Fibroblast of skin of abdomen (primary cell): ENCODE data around the gene TRUB1.

Experiments
- DNase-seq: peaks from one replicate; pipeline ENCODE4 v3.0.0-alpha.2; 2013

Gene TRUB1

DNA sequence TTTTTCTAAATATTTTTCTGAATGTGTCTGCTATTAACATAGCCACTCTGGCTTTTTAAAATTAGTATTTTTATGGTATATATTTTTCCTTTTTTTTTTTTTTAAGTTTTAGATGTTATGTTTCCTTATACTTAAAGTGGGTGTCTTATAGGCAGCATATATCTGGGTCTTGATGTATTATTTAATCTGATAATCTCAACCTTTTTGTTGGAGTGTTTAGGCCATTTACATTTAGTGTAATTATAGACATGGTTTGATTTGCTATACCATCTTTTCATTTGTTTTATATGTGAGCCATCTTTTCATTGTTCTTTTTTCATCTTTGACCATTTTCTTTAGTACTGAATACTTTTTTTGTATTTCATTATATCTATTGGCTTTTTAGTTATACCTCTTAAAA lies 45.0 kb downstream of the TRUB1 start:
- DNase-seq = no peak

DNA sequence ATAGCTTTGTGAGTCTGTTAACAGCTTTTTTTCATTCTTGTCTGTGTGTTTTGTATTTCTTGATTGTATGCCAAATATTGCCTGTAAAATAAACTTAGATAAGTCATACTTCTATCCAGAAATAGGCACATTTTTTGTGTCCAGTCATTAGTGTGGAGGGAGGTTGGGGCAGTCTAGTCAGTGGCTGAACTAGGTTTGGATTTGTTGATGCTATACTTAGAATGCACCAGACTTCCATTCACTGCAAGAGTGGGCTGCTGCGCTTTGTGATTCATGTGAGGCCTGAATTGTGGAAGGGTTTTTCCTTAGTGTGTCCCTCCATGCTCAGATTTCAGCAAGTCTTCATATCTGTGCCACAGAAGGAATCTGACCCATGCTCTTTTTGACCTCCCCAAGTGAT lies 50.0 kb downstream of the TRUB1 start:
- peak; percentile 71 for DNase-seq

DNA sequence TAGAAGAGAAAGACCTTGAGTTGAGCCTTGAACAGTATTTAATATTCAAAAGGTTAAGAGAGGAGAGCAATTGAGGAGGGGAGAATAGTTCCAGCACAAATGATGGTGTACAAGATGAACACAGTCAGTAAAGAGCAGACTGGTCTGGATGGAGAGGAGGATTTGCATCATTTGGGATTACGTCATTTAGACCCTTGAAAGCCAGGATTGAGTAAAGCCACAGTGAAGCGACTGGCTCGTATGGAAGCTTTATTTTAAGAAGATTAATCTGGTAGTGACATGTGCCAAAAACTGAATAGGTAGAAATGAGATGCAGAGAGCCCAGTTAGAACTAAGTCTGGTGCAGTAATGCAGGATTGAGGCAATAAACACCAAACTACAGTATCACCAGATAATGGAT lies 52.6 kb downstream of the TRUB1 start:
- no peak for DNase-seq

DNA sequence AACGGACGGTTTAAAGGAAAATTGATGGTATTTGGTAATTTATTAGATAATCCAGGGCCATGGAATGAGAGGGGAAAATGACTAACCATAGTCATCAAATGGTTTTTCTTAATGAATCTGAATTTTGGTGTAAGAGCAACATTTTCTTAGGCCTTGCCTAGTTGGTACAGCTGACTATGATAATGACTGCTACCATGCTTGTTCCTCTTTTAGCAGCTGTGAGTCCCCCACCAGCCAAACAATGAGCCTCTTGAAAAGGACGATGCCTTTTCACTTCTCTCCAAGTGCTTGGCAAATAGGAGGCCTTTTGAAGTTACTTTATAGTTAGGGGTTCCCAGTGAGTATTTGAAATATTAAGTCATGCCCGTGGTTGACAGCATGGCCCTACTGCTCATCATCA lies 53.0 kb downstream of the TRUB1 start:
- no peak for DNase-seq

DNA sequence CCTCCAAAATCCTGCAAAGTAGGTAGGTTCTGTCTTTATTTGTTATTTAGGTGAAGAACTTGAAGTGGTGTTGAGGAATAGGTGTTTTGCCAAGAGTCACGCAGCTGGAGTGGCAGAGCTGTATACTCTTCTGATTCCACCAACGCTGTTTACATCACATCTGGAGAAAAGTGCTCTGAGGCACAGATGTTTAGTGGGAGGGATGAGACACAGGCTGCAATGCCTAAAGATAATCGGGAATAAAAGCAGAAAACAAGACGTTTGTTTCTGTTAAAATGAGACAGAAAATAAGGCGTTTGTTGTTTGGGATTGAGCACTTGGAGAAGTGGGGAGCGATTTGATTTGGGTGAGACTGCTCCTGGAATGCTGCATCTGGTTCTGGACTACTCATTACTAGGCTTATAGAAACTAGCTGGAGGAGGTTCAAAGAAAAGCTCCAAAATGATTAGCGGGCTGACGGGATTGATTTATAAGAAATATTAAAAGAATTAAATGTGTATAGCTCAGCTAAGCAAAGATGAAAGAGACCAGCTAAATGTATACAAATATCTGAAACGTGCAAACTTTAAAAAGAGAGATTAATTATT lies 54.3 kb downstream of the TRUB1 start:
- DNase-seq = no peak

DNA sequence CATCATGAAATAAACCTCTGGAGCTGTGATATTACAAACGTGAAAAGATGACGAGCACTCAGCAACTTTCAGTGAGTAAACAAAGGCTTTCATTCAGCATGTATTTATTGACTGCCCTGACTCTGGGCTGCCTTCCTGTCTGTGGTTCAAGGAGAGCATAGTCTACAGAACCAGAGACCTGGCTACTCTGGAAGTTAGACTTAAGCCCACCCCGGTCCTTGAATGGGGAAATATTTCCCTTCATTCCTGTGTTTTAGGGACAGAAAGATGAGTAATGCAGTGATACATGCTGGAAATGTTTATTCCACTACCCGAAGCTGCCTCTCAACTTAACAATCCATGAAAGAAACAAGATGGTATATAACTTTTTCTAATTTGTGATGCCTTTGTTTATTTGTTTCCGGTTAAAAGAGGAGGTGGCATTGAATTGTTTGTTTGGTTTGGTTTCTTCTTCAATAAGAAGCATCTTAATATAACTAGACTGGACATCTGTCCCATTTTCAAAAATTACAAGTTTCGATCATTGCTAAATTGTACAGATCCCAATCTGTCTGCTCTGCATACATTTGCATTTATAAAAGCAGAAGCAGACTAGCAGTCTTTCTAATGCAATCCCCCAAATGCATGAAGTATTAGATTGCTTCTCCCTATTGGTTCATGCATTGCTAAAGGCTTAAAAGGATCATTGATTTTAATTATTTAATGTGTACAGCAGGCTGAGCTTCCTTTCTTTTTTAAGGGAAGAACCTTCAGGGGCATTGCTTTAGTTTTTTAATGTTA lies 57.7 kb downstream of the TRUB1 start:
- peak; percentile 75 for DNase-seq

DNA sequence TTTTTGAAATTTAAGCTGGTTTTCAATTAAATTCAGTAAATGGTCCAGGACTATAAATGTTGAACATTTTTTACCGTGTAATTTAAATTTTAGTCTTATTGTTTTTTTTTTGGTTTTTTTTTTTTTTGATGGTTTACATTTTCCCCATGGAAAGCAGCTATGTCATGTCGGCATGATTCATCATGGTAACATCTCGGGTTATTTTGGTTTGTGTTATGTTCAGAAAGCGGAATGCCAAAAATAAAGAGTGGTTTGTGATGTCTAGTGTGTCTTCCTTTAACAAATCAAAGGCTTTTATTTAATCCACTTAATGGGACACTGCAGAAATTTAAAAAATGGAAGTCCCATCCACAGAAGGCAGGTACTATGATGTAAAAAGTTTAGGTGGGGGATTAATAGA lies 58.5 kb downstream of the TRUB1 start:
- DNase-seq = peak; percentile 55

DNA sequence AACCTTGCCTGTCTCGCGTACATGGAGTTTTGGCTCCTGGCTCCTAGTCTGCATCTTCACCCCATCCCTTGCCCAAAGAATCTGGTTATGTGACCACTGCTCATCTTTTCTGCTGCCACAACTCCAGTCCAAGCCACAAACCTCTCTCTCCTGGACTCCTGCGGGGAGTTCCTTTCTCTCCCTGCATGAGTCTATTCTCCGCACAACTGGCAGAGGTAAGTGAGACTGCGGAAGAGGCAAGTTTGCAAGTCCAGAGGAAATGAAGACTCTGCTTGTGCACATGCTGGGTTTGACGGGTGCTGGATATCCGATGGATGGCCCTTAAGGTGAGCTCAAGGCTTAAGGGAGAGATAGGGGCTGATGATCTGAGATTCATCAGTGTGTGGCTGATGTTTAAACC lies 61.0 kb downstream of the TRUB1 start:
- DNase-seq = no peak

DNA sequence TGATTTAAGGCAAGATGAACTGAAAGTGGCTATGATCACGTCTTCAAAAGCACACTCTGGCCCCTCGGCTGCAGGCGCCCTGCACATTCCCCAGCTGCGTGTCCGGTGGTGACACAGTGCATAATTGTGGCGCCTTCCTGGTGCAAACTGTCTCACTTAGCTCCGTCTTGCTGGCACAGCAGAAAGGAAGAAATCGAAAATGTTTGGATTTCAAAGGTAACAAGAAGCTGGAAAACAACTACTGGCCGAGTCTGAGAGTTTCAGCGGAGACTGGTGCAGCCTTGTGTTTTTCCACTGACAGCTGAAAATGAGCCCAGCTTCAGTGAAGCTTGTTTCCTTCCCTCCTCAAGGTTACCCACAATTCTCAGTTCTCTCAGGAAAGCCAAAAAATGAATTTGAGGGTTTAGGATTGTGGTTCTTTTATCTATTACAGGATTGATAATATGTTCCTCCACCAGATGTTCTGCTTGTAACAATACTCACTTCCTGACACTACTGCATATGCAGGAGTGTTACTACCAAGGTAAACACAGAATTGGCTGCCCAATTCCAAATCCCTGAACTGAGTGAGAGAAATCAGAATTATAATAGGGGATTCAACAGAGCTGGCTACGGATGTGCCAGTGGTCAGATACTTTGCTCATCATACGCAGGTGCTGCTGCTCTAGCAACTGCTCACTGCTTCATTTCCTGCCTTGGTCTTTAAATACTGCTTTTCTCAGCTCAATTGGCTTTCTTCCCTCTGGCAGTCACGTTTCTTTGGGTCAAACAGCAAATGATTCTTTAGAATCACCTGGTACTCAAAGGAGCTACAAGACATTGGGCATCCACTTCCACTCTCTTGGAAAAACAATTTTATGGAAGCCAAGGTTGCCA lies 63.7 kb downstream of the TRUB1 start:
- DNase-seq = peak; percentile 17

DNA sequence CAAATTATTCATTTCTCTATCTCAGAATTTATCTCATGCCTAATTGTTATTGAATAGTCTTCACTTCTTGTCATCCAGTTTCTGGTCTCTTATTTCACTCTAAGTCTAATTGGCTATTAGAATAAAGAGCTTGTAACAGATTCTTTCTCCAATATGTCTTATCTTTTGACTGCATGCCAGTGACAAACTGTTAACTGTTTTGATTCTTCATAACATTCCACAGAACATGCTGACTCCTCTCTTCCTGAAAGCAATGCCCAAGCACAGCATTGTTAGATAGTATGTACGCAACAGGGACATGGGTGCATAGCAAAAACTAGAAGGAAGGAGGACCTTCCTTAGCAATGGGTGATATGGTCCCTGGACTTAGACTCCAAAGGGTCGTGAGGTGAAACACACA lies 65.4 kb downstream of the TRUB1 start:
- DNase-seq = no peak

DNA sequence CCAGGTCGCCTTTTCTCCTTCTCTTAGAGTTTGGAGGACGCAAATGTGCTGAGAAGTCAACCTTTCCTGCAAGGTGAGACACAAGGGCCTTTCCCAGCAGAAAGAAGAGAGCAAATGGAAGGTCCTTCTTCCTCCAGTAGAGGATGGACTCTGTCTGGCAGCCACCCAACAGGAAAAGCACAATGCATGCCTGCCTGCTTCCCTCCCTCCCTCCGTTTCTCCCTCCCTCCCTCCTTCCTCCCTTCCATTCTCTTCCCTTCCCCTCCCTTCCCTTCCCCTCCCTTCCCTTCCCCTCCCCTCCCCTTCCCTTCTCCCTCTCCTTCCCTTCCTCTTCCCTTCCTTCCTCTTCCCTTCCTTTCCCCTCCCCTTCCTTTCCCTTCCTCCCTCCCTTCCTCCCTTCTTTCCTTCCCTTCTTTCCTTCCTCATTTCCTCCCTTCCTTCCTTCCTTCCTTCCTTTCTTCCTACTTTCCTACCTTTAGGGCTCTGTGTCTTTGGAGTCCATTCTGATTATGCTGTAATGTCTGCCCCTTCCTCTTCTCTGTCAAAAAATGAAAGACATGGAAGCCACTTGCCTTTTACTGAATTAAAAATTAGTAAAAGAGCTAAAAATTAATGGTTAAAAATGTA lies 66.4 kb downstream of the TRUB1 start:
- no peak for DNase-seq

DNA sequence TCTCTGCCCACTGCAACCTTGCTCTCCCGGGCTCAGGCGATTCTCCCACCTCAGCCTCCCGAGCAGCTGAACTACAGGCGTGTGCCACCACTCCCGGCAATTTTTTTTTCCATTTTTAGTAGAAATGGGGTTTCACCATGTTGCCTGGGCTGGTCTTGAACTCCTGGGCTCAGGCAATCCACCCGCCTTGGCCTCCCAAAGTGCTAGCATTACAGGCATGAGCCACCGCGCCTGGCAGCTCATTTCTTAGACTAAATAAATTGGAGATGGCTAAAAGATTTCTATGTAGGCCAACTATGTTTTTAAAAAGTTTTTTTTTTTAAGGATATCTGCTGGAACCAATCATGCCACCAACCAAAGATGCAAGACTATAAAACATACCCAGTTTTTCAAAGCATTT lies 67.8 kb downstream of the TRUB1 start:
- no peak for DNase-seq

DNA sequence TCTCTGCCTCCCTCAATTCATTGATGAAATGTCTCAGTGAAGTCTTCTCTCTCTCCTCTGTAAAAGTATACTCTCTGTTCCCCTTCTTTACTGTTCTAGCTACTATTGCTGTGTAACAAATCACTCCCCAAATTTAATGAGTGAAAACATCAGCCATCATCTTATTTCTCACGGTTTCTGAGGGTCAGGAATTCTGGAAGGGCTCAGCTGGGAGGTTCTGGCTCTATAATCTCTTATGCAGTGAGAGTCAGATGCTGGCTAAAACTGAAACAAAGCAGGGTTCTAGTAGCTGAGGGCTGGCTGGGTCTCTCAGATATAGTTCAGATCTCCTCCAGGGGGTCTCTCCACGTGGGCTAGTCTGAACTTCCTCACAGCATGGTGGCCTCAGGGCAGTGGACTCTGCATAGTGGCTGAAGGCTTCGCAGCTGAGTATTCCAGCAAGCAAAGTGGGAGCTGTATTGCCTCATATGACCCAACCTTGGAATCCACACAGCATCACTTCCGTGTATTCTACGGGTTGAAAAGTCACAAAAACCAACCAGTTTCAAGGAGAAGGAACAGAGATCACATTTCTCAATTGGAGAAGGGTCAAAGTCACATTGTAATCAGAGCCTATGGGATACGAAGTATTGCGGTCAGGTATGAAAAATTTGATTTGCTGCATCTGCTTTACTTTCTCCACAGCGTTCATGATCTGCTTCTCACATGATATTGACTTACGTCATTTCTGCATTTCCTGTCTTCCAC lies 80.4 kb downstream of the TRUB1 start:
- no peak for DNase-seq

DNA sequence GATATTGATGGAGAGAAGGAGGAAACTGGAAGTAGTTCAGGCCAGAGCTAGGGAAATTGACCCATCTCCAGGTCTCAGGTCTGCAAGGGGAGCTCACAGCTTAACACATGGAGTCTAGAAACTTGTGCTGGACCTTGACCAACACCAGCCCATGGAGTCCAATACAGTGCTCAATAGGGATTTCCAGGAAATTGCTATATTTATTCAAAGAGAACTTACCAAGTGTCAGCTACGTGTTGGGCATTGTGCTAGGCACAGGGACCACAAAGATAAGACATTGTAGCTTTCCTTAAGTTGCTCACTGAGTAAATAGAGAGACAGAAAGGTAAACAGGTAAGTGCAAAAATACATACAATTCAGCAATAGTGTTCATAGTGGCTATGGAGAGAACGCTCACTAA lies 82.5 kb downstream of the TRUB1 start:
- DNase-seq = no peak

DNA sequence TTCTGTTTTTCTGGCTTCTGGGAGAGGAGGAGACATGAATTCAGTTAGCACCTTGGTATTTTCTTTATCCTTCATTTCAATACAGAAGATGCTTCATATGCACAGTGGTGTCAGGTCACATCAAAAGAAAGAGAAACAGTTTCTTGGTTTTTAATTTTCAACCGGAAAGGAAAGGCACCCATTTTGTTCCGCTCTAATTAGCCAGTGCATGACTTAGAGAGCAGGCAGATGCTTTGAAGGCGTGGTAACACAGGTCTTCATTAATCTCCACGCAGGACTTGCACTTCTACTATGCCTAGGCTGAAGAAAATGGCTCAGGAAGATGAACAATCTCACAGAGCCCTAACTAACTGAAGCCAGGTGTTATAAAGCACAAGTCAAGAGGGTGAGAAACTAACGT lies 84.7 kb downstream of the TRUB1 start:
- DNase-seq = no peak

DNA sequence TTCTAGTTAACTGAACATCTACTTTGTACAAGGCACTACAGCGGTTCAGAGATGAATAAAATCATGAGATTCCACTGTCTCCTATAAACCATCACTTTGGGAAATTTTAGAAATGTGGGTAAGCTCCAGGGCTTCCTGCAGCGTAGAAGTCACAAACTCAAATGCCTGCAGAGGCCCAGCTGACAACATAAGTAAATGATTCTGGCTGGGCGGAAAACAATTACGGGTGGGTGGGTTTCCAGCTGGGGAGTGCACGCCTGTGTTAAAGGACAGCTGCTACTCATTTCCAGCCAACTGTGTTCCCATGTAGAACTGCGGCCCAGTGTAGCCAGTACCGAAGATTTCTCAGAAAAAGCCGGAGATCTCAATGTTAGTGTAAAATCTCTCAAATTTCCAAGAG lies 85.7 kb downstream of the TRUB1 start:
- DNase-seq = no peak

DNA sequence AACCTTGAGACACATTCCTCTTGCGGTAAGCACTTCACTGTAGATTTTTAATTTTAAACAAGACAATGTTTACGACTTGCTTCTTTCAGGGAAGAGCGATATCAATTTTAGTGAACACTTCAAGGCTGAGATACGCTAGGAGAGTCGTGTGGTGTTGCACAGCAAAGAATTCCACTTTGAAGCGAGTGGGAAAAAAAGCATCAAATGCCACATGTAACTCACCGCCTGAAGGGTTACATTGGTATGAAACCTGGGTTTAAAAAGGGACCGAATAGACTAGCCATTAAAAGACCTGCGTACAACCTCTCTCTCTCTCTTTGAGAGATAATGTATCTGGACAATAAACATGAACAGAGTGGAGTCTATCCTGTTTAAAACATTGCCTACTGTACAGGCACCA lies 86.4 kb downstream of the TRUB1 start:
- DNase-seq = no peak

DNA sequence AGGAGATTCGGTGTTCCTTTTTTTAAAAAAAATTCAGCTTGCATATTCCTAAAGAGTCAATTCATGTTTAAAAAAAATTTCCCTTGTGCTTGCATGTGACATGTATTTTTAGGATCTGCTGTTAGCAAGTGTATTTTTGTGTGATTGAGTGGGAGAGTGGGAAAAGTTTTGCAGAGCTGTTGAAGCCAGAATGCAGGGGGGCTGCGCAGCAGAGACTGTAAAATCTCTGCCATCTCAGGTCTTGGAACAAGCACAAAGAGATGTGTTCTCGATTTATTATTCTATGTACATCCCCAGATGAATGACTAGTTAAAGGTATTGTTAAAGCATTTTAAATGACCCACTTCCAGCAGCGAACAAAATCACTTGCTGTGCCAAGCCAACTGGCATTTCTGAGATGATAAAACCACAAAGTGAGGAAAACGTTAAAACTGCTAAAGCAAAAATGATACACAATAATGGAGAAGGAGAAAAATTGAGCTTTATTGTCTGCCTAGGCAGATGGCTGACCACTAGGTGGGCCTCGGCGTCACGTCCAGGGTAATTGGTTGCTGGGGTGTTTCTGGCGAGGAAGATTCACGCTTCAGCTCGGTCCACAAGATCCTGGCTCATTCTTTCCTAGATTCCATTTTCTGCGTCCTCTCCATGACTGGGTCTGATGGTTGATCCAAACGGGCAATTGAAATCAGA lies 88.2 kb downstream of the TRUB1 start:
- DNase-seq = no peak

DNA sequence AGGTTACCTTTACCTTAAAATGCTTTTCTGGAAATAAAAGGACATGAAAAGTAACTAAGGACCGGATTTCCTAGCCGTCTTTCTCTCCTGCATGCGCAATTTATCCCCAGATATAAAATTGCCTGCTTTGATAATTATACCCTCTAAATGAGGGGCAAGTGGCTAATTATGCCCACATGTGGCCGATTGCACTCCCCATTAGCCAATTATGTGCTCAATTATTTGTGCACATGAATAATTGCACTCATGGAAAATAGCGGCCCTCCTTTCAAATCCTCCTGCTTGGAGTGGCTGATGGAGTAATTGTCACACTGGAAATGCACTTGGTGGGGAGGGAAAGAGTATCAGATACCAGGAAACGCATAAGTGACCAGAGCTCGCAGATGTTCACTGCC lies 88.7 kb downstream of the TRUB1 start:
- DNase-seq = no peak
